HG03520 (cell line): ENCODE results near the gene GK.
"Not testable (repeated sequence)": the region's sequence is repeated elsewhere in the genome, so short reads cannot be mapped to it uniquely, and the experiment has no call there.

ENCODE experiments used
- ATAC-seq: cut with Tn5 transposase; IDR thresholded peaks from one replicate; pipeline ENCODE4 v1.9.1; 2021; ENCODE audit warnings: mild to moderate bottlenecking, moderate library complexity; ENCODE audit not compliant: unreplicated experiment

Gene GK

DNA sequence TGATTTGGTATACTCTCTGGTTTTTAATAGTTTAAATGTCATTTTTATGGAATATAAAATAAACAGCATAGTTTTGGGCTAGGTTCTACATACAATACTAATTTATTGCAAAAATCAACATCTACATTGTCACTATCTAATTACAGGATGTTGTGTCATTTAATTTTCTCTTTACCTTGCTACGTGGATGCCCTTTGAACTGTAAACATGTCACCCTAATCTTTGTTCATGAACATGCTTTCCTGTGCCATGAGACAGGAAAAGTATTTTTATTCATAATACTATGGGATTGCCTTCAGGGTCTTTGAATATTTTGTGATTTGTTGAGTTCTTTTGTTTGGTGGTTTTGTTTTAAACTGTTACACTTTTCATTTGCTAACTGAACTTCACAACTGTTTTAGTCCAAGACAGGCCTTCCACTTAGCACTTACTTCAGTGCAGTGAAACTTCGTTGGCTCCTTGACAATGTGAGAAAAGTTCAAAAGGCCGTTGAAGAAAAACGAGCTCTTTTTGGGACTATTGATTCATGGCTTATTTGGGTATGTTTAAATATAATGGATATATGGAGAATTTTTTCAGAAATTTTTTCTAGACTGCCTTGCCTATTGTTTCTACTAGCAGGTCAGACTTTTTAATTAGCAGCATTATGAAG, 40.9 kb downstream of the GK start:
- no peak for ATAC-seq

- ATAC-seq: no peak
Observed at GRCh38 chrX:30702736-30703135, 49.5 kb downstream of the GK start.

DNA sequence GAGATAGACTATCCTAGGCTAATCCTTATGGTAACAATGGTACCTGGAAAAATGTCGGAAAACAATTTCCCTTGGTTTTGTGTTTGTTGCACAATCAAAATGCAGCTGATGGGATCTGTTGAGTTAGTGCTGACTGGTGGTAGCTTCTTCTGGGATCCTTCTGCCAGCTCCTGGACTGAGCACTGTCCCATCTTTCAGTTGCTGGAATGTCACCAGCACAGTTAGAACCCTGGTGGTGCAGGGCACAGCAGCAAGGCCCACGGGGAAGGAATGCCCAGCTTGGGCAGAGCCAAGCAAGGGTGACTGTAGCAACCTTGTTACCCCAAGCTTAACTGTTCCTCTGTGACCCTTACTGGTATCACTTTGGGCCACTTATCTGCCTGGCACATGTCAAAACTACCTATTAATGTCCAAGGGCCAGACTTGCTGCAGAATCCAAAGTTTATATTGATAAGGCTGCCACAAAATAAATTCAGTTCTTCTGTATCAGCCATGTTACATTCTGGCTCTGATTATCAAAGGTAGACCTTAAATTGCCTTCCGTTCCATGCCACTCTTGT, 53.1 kb downstream of the GK start:
- no peak for ATAC-seq

DNA sequence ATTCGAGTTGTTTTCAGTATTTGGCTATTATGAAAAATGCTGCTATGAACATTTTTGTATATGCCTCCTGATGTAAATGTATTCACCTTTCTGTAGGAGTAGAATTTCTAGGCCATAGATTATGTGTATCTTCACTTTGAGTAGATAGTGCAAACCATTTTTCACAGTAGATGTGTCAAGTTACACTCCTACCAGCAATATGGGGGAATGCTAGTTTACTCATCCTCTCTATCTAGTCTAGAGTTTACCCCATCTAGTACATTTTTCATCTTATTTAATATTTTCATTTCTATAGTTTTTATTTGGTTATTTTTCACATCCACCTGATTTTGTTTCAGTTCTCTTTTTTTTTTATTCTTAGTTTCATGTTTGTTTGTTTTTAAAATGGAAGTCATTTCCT, 59.0 kb downstream of the GK start:
- no peak for ATAC-seq

- ATAC-seq: peak; percentile 96
Observed at GRCh38 chrX:30713061-30713525, 59.9 kb downstream of the GK start.

DNA sequence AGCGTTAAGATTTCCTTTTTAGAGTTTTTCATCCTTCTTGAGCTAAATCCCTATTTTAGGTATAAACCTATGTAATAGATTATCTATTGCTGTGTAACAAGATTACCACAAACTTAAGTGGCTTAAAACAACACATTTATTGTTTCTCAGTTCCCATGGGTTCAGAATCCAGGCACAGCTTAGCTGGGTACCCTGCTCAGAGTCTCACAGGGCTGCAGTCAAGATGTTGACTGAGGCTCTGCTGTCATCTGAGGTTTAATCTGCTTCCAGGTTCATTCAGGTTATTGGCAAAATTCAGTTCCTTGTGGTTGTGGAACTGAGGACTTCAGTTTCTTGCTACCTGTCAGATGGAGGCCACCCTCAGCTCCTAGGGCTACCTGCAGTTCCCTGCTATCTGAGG, 60.9 kb downstream of the GK start:
- no peak for ATAC-seq

GRCh38 chrX:30715976-30716375, 62.8 kb downstream of the GK start:
- ATAC-seq: no peak

- ATAC-seq: no peak
Observed at GRCh38 chrX:30733852-30734660, 80.8 kb downstream of the GK start.

DNA sequence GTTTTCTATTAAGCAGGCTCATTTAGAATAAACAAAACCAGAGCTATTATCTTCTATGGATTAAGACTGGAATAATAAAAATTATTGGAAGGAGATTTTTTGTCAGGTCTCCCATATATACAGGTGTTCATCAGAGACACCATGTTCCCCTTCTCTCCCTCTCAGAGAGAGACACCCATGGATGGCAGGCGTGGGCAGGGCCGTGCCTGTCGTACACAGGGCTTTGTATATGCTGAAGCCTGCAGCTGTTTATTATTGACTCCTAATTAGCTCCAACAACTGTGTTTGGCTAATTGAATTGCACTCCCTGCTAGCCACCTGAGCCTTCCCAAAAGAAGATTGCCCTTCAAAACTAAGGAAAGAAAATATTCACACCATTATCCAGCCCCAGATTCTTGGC, 81.6 kb downstream of the GK start:
- ATAC-seq: no peak

DNA sequence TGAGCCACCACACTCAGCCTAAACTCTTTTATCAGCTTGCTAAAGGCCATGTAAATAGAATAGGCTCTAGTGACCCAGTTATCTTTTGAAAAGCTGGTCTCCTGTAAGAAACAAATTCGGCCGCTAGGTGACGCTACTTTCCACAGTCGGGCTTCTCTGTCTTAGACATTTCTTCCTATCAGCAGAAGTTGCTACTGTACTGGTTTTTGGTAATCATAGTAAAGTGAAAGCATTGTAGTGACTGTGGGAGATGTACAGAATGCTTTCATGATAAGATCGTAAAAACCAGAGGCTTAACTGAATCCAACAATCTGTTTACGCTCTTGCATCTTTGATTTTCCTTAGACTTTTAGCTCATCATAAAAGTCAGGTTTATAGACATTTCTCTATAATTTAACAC, 82.6 kb downstream of the GK start:
- ATAC-seq: peak; percentile 94

DNA sequence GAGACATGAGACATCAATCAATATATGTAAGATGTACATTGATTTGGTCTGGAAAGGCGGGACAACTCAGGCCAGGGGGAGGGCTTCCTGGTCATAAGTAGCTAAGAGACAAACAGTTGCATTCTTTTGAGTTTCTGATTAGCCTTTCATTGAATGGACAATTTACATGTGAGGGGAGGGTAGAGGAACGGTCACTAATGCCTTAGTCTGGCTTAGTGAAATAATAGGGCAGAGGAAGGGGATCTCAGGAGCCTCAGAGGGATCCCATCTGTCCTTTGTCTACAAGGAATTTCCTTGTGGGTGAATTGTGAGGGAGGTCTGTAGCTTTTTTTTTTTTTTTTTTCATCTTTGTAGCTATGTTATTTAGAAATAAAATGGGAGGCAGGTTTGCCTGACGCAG, 88.3 kb downstream of the GK start:
- ATAC-seq: no peak

- ATAC-seq: no peak
Observed at GRCh38 chrX:30748342-30748960, 95.2 kb downstream of the GK start.

DNA sequence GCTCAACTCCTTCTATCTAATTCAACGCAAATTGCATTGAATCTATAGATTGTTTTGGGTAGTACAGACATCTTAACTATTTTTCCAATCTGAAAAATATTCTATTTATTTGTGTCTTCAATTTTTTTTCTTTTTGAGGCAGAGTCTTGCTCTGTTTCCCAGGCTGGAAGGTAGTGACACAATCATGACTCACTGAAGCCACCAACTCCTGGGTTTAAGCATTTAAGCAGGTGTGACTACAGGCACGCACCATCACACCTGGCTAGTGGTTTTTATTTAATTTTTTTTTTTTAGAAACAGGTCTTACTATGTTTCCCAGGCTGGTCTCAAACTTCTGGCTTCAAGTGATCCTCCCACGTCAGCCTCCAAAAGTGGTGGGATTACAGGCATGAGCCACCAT, 98.3 kb downstream of the GK start:
- no peak for ATAC-seq

- no peak for ATAC-seq
Observed at GRCh38 chrX:30762755-30763154, 109.5 kb downstream of the GK start.

- ATAC-seq: not testable (repeated sequence)
Observed at GRCh38 chrX:30773764-30774163, 120.5 kb downstream of the GK start.

GRCh38 chrX:30777575-30777974, 124.4 kb downstream of the GK start:
- ATAC-seq: no peak

DNA sequence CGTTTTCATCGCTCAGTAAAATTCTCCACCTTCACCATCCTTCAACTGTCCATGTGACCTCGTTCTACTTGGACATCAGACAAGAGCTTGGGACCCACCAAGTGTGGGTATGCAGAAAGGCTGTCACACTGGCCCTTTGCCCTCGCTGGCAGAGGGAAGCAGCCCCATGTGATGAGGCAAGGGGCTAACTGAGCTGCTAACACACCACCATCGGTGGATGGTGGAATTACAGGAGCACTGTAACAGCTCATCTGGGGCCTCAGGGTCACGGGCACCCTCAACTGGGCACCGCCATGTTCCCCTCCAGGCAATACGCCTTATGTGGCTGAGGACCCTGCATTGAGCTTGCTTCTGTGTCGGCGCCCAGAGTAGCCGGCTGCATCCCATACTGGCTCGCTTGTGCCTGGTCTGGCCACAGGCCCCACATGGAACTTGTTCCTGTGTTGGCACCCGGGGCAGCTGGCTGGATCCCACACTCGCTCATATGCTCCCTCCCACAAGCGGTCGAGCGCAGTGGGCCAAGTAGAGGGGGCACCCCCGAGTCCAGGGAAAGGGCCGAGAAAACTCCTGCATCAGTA, 126.3 kb downstream of the GK start:
- no peak for ATAC-seq
